B cell (primary cell): ENCODE measurements around the gene SH3RF1.

Source experiments
- CTCF ChIP-seq: fragments of 200-600 bp; IDR thresholded peaks from one replicate; pipeline ENCODE4 v1.8.0; 2022; ENCODE audit warnings: antibody characterized with exemption, mild to moderate bottlenecking
- EZH2 ChIP-seq: IDR thresholded peaks from 2 replicates; pipeline ENCODE4 v1.6.1; 2012; ENCODE audit warnings: borderline replicate concordance, low read depth, mild to moderate bottlenecking, moderate library complexity, low read length; ENCODE audit not compliant: insufficient read depth, poor library complexity, severe bottlenecking

- no peak for TF ChIP-seq EZH2
- TF ChIP-seq CTCF = no peak
Measured at GRCh38 chr4:169256856-169257761, 13.6 kb downstream of the SH3RF1 start.
